Fibroblast of skin of scalp (primary cell): Measurements from ENCODE around the gene AP5B1.

Experiments
- DNase-seq: peaks from one replicate; pipeline ENCODE4 v3.0.0-alpha.2; 2013

AP5B1 gene

GRCh38 chr11:65798882-65799281 is 18.1 kb upstream of the AP5B1 start:
- DNase-seq = no peak

GRCh38 chr11:65797711-65798110 is 16.9 kb upstream of the AP5B1 start:
- no peak for DNase-seq

- DNase-seq = no peak
Observed at GRCh38 chr11:65796726-65797601, 16.2 kb upstream of the AP5B1 start.

- DNase-seq = no peak
Observed at GRCh38 chr11:65794570-65795510, 14.1 kb upstream of the AP5B1 start.

- DNase-seq = no peak
Observed at GRCh38 chr11:65793625-65794400, 13.0 kb upstream of the AP5B1 start.

- no peak for DNase-seq
Observed at GRCh38 chr11:65793144-65793581, 12.4 kb upstream of the AP5B1 start.

GRCh38 chr11:65792456-65792855 is 11.7 kb upstream of the AP5B1 start:
- no peak for DNase-seq

- no peak for DNase-seq
Observed at GRCh38 chr11:65791719-65792213, 11.0 kb upstream of the AP5B1 start.

- no peak for DNase-seq
Observed at GRCh38 chr11:65790902-65791650, 10.3 kb upstream of the AP5B1 start.

- DNase-seq = no peak
Observed at GRCh38 chr11:65790104-65790901, 9.5 kb upstream of the AP5B1 start.

GRCh38 chr11:65789230-65790103 is 8.7 kb upstream of the AP5B1 start:
- DNase-seq = no peak

- DNase-seq = no peak
Observed at GRCh38 chr11:65788821-65789220, 8.0 kb upstream of the AP5B1 start.

GRCh38 chr11:65787649-65788622 is 7.2 kb upstream of the AP5B1 start:
- DNase-seq = no peak

GRCh38 chr11:65786786-65787636 is 6.2 kb upstream of the AP5B1 start, which contains the start of gene OVOL1:
OVOL1 (plus strand) TSS chr11:65787063; CDS start chr11:65787374, 311 bp downstream.
- no peak for DNase-seq

- no peak for DNase-seq
Observed at GRCh38 chr11:65786008-65786785, 5.4 kb upstream of the AP5B1 start.

- no peak for DNase-seq
Observed at GRCh38 chr11:65785319-65786007, 4.7 kb upstream of the AP5B1 start.
